ENCODE measurements around the gene KAT8.

The KAT8 gene

GRCh38 chr16:31118223-31119155 lies 1.0 kb downstream of the KAT8 start:
- H3K9me3 ChIP-seq (ENCODE audit: low read length) = no peaks in the 10 kb centered on the region
- no peaks in the 10 kb centered on the region for H3K27me3 ChIP-seq (ENCODE audit: insufficient read depth, low read length)
- no peak overlapping the region for H2AFZ ChIP-seq (ENCODE audit: low read depth, low read length)
- peaks cover 7% of the 10 kb centered on the region for H3K4me1 ChIP-seq (ENCODE audit: insufficient read depth, low read length)
- H3K36me3 ChIP-seq (ENCODE audit: insufficient read depth, low read length) = peaks cover 32% of the 10 kb centered on the region
- peak overlapping the region; percentile 60 for H3K4me3 ChIP-seq (ENCODE audit: low read length)

GRCh38 chr16:31120129-31120528 lies 2.7 kb downstream of the KAT8 start:
- Histone ChIP-seq H3K9me3 (ENCODE audit: low read length) (no peaks in the 10 kb centered on the region), H3K4me3 (ENCODE audit: low read length) (no peak overlapping the region), H3K36me3 (ENCODE audit: insufficient read depth, low read length) (peaks cover 42% of the 10 kb centered on the region), H3K27me3 (ENCODE audit: insufficient read depth, low read length) (no peaks in the 10 kb centered on the region), H3K4me1 (ENCODE audit: insufficient read depth, low read length) (peaks cover 7% of the 10 kb centered on the region), H2AFZ (ENCODE audit: low read depth, low read length) (no peak overlapping the region)

GRCh38 chr16:31125844-31126243 lies 8.4 kb downstream of the KAT8 start:
- H3K9me3 ChIP-seq (ENCODE audit: low read length) = no peaks in the 10 kb centered on the region
- no peaks in the 10 kb centered on the region for H3K4me1 ChIP-seq (ENCODE audit: insufficient read depth, low read length)
- peaks cover 51% of the 10 kb centered on the region for H3K36me3 ChIP-seq (ENCODE audit: insufficient read depth, low read length)
- no peak overlapping the region for H2AFZ ChIP-seq (ENCODE audit: low read depth, low read length)
- H3K4me3 ChIP-seq (ENCODE audit: low read length) = no peak overlapping the region
- H3K27me3 ChIP-seq (ENCODE audit: insufficient read depth, low read length) = no peaks in the 10 kb centered on the region

GRCh38 chr16:31127182-31127581 lies 9.7 kb downstream of the KAT8 start:
- no peaks in the 10 kb centered on the region for H3K9me3 ChIP-seq (ENCODE audit: low read length)
- H3K4me3 ChIP-seq (ENCODE audit: low read length) = no peak overlapping the region
- H2AFZ ChIP-seq (ENCODE audit: low read depth, low read length) = no peak overlapping the region
- no peaks in the 10 kb centered on the region for H3K4me1 ChIP-seq (ENCODE audit: insufficient read depth, low read length)
- H3K27me3 ChIP-seq (ENCODE audit: insufficient read depth, low read length) = no peaks in the 10 kb centered on the region
- H3K36me3 ChIP-seq (ENCODE audit: insufficient read depth, low read length) = peaks cover 49% of the 10 kb centered on the region

GRCh38 chr16:31128711-31129567 lies 11.5 kb downstream of the KAT8 start:
- H3K9me3 ChIP-seq (ENCODE audit: low read length) = no peaks in the 10 kb centered on the region
- peaks cover 45% of the 10 kb centered on the region for H3K36me3 ChIP-seq (ENCODE audit: insufficient read depth, low read length)
- H3K27me3 ChIP-seq (ENCODE audit: insufficient read depth, low read length) = no peaks in the 10 kb centered on the region
- no peak overlapping the region for H2AFZ ChIP-seq (ENCODE audit: low read depth, low read length)
- peaks cover 4% of the 10 kb centered on the region for H3K4me1 ChIP-seq (ENCODE audit: insufficient read depth, low read length)
- no peak overlapping the region for H3K4me3 ChIP-seq (ENCODE audit: low read length)

GRCh38 chr16:31129568-31130335 lies 12.3 kb downstream of the KAT8 start:
- no peak overlapping the region for H2AFZ ChIP-seq (ENCODE audit: low read depth, low read length)
- H3K27me3 ChIP-seq (ENCODE audit: insufficient read depth, low read length) = no peaks in the 10 kb centered on the region
- H3K4me3 ChIP-seq (ENCODE audit: low read length) = no peak overlapping the region
- peaks cover 8% of the 10 kb centered on the region for H3K4me1 ChIP-seq (ENCODE audit: insufficient read depth, low read length)
- H3K9me3 ChIP-seq (ENCODE audit: low read length) = no peaks in the 10 kb centered on the region
- peaks cover 42% of the 10 kb centered on the region for H3K36me3 ChIP-seq (ENCODE audit: insufficient read depth, low read length)

- Histone ChIP-seq H3K4me1 (ENCODE audit: insufficient read depth, low read length) (peaks cover 12% of the 10 kb centered on the region), H3K36me3 (ENCODE audit: insufficient read depth, low read length) (peaks cover 39% of the 10 kb centered on the region), H3K27me3 (ENCODE audit: insufficient read depth, low read length) (no peaks in the 10 kb centered on the region), H2AFZ (ENCODE audit: low read depth, low read length) (no peak overlapping the region), H3K4me3 (ENCODE audit: low read length) (no peak overlapping the region), H3K9me3 (ENCODE audit: low read length) (no peaks in the 10 kb centered on the region)
These were observed 12.9 kb downstream of the KAT8 start for GRCh38 chr16:31130336-31130891.

GRCh38 chr16:31130899-31131298 lies 13.4 kb downstream of the KAT8 start:
- Histone ChIP-seq H3K27me3 (ENCODE audit: insufficient read depth, low read length) (no peaks in the 10 kb centered on the region), H2AFZ (ENCODE audit: low read depth, low read length) (no peak overlapping the region), H3K36me3 (ENCODE audit: insufficient read depth, low read length) (peaks cover 39% of the 10 kb centered on the region), H3K4me3 (ENCODE audit: low read length) (no peak overlapping the region), H3K4me1 (ENCODE audit: insufficient read depth, low read length) (peaks cover 12% of the 10 kb centered on the region), H3K9me3 (ENCODE audit: low read length) (no peaks in the 10 kb centered on the region)

- no peaks in the 10 kb centered on the region for H3K9me3 ChIP-seq (ENCODE audit: low read length)
- H3K4me1 ChIP-seq (ENCODE audit: insufficient read depth, low read length) = peaks cover 12% of the 10 kb centered on the region
- peaks cover 39% of the 10 kb centered on the region for H3K36me3 ChIP-seq (ENCODE audit: insufficient read depth, low read length)
- H3K4me3 ChIP-seq (ENCODE audit: low read length) = no peak overlapping the region
- no peak overlapping the region for H2AFZ ChIP-seq (ENCODE audit: low read depth, low read length)
- H3K27me3 ChIP-seq (ENCODE audit: insufficient read depth, low read length) = no peaks in the 10 kb centered on the region
These were observed 14.0 kb downstream of the KAT8 start for GRCh38 chr16:31131416-31131815.

GRCh38 chr16:31131841-31132271 lies 14.4 kb downstream of the KAT8 start:
- no peaks in the 10 kb centered on the region for H3K27me3 ChIP-seq (ENCODE audit: insufficient read depth, low read length)
- H3K9me3 ChIP-seq (ENCODE audit: low read length) = no peaks in the 10 kb centered on the region
- no peak overlapping the region for H2AFZ ChIP-seq (ENCODE audit: low read depth, low read length)
- no peak overlapping the region for H3K4me3 ChIP-seq (ENCODE audit: low read length)
- peaks cover 12% of the 10 kb centered on the region for H3K4me1 ChIP-seq (ENCODE audit: insufficient read depth, low read length)
- peaks cover 38% of the 10 kb centered on the region for H3K36me3 ChIP-seq (ENCODE audit: insufficient read depth, low read length)

GRCh38 chr16:31132303-31132979 lies 15.0 kb downstream of the KAT8 start:
- Histone ChIP-seq H3K36me3 (ENCODE audit: insufficient read depth, low read length) (peaks cover 32% of the 10 kb centered on the region), H3K27me3 (ENCODE audit: insufficient read depth, low read length) (no peaks in the 10 kb centered on the region), H3K4me1 (ENCODE audit: insufficient read depth, low read length) (peaks cover 12% of the 10 kb centered on the region), H3K4me3 (ENCODE audit: low read length) (no peak overlapping the region), H2AFZ (ENCODE audit: low read depth, low read length) (no peak overlapping the region), H3K9me3 (ENCODE audit: low read length) (no peaks in the 10 kb centered on the region)

- Histone ChIP-seq H3K4me1 (ENCODE audit: insufficient read depth, low read length) (peaks cover 12% of the 10 kb centered on the region), H3K27me3 (ENCODE audit: insufficient read depth, low read length) (no peaks in the 10 kb centered on the region), H3K36me3 (ENCODE audit: insufficient read depth, low read length) (peaks cover 27% of the 10 kb centered on the region), H2AFZ (ENCODE audit: low read depth, low read length) (no peak overlapping the region), H3K4me3 (ENCODE audit: low read length) (no peak overlapping the region), H3K9me3 (ENCODE audit: low read length) (no peaks in the 10 kb centered on the region)
These were observed 15.6 kb downstream of the KAT8 start for GRCh38 chr16:31133046-31133501.

Measured in neuron (in vitro differentiated cells).